H1 (cell line): ENCODE results near the gene TMEM178B. TPM values are rescaled to one million over a fixed set of nuclear protein-coding genes. Genes with fewer than 3 reads are reported as not detected.

Source experiments
- CTCF ChIA-PET: fragments of 300-600 bp; sonication (Branson Sonifier 250); formaldehyde crosslinking; loops from one replicate; lab custom pipeline; 2021; ENCODE audit not compliant: partially characterized antibody; lab: Charles Lee
- POLR2A ChIA-PET: fragments of 300-600 bp; sonication (Branson Sonifier 250); formaldehyde crosslinking; loops from one replicate; lab custom pipeline; 2021; ENCODE audit warnings: inconsistent platforms; ENCODE audit not compliant: partially characterized antibody; lab: Charles Lee
- DNase-seq, 2 experiments: peaks; one replicate each; pipeline versions ENCODE4 v3.0.0 to v3.0.0-alpha.2; 2010 to 2022; ENCODE audit warnings: low spot score in 2 of 2, low read depth in 1 of 2, mixed read lengths in 1 of 2
- FAIRE-seq: peaks from 2 replicates; lab custom pipeline; 2011; peaks lifted over from hg19 to GRCh38; lab: Jason Lieb, UNC
- H2AFZ ChIP-seq: 2 replicates; pipeline ENCODE4 v1.8.1; 2012; ENCODE audit warnings: low read length, inconsistent platforms
- H2AK5ac ChIP-seq: 2 replicates; pipeline ENCODE4 v1.6.1; 2013; ENCODE audit warnings: low read depth, low read length
- H2BK120ac ChIP-seq: replicated peaks from 2 replicates; pipeline ENCODE3; 2013; ENCODE audit warnings: low read depth, low read length, inconsistent platforms
- H2BK12ac ChIP-seq: 2 replicates; pipeline ENCODE4 v1.6.1; 2013; ENCODE audit warnings: low read depth, low read length
- H2BK15ac ChIP-seq: 2 replicates; pipeline ENCODE4 v1.6.1; 2013; ENCODE audit warnings: low read length
- H2BK20ac ChIP-seq: 2 replicates; pipeline ENCODE4 v1.6.1; 2013; ENCODE audit warnings: low read length
- H2BK5ac ChIP-seq: 2 replicates; pipeline ENCODE4 v1.6.1; 2013; ENCODE audit warnings: low read depth, low read length
- H3K14ac ChIP-seq: 2 replicates; pipeline ENCODE4 v1.6.1; 2013; ENCODE audit warnings: inconsistent platforms; ENCODE audit not compliant: insufficient read length
- H3K18ac ChIP-seq: 2 replicates; pipeline ENCODE4 v1.6.1; 2013; ENCODE audit warnings: low read length; ENCODE audit errors: extremely low read depth
- H3K23ac ChIP-seq: 2 replicates; pipeline ENCODE4 v1.6.1; 2013; ENCODE audit warnings: inconsistent platforms; ENCODE audit not compliant: insufficient read length
- H3K23me2 ChIP-seq: 2 replicates; pipeline ENCODE4 v1.6.1; 2013; ENCODE audit warnings: low read depth, low read length
- H3K27ac ChIP-seq: 2 replicates; pipeline ENCODE4 v1.6.1; 2011; ENCODE audit warnings: low read depth, low read length, inconsistent platforms
- H3K27me3 ChIP-seq, 4 experiments: replicated peaks in 1 of 4; 1 replicate in 1 of 4; 2 replicates in 3 of 4; pipeline versions ENCODE4 v1.6.1 to v1.8.1; 2011 to 2013; ENCODE audit warnings: low read length in 3 of 4, mild to moderate bottlenecking in 3 of 4, inconsistent platforms in 2 of 4, mixed read lengths in 2 of 4, moderate library complexity in 1 of 4; ENCODE audit not compliant: control insufficient read depth in 3 of 4, insufficient read depth in 3 of 4; ENCODE audit errors: extremely low read depth in 1 of 4
- H3K36me3 ChIP-seq, 4 experiments: 2 replicates each; pipeline versions ENCODE4 v1.6.1 to v1.8.1; 2011 to 2013; ENCODE audit warnings: mild to moderate bottlenecking in 4 of 4, low read length in 3 of 4, moderate library complexity in 2 of 4, control low read depth in 1 of 4, inconsistent platforms in 1 of 4; ENCODE audit not compliant: insufficient read depth in 4 of 4, control insufficient read depth in 2 of 4
- H3K4ac ChIP-seq: replicated peaks from 2 replicates; pipeline ENCODE3; 2013; ENCODE audit warnings: low read length, low read depth, mixed read lengths, inconsistent platforms; ENCODE audit not compliant: insufficient read length
- H3K4me1 ChIP-seq, 4 experiments: replicated peaks in 1 of 4; 1 replicate in 1 of 4; 2 replicates in 3 of 4; pipeline versions ENCODE4 v1.6.1 to v1.8.1; 2011 to 2013; ENCODE audit warnings: low read length in 3 of 4, inconsistent platforms in 2 of 4, mixed read lengths in 1 of 4; ENCODE audit not compliant: insufficient read depth in 4 of 4, control insufficient read depth in 3 of 4
- H3K4me2 ChIP-seq, 2 experiments: 2 replicates each; pipeline versions ENCODE4 v1.6.1 to v1.8.1; 2011 to 2013; ENCODE audit warnings: low read depth in 2 of 2, low read length in 2 of 2, control low read depth in 1 of 2, inconsistent platforms in 1 of 2, mild to moderate bottlenecking in 1 of 2; ENCODE audit not compliant: insufficient read depth in 1 of 2
- H3K4me3 ChIP-seq, 4 experiments: fragments of 200-600, 300-600 bp in 1 of 4; sonication (generic), shearing (Covaris generic), sonication (Bioruptor Twin) in 1 of 4; 2 replicates each; pipeline versions ENCODE4 v1.5.1 to v1.8.1; 2011 to 2016; ENCODE audit warnings: low read length in 4 of 4, low read depth in 3 of 4, control low read depth in 2 of 4, inconsistent platforms in 2 of 4, mild to moderate bottlenecking in 2 of 4, mixed read lengths in 1 of 4, moderate library complexity in 1 of 4; ENCODE audit not compliant: insufficient read depth in 2 of 4; ENCODE audit errors: extremely low read depth in 1 of 4
- H3K56ac ChIP-seq: replicated peaks from 2 replicates; pipeline ENCODE3; 2013; ENCODE audit warnings: low read depth, mild to moderate bottlenecking, mixed read lengths, low read length, inconsistent platforms; ENCODE audit not compliant: insufficient read length
- H3K79me1 ChIP-seq: 2 replicates; pipeline ENCODE4 v1.6.1; 2013; ENCODE audit warnings: low read depth, low read length, control low read depth
- H3K79me2 ChIP-seq, 2 experiments: 2 replicates each; pipeline versions ENCODE4 v1.6.1 to v1.8.1; 2012 to 2013; ENCODE audit warnings: low read length in 2 of 2, mild to moderate bottlenecking in 2 of 2, inconsistent platforms in 1 of 2; ENCODE audit not compliant: insufficient read depth in 2 of 2, control insufficient read depth in 1 of 2
- H3K9ac ChIP-seq, 4 experiments: replicated peaks in 1 of 4; 1 replicate in 1 of 4; 2 replicates in 3 of 4; pipeline versions ENCODE4 v1.6.1 to v1.8.1; 2011 to 2013; ENCODE audit warnings: low read depth in 3 of 4, low read length in 3 of 4, control low read depth in 2 of 4, mild to moderate bottlenecking in 2 of 4, moderate library complexity in 2 of 4, inconsistent platforms in 1 of 4; ENCODE audit errors: extremely low read depth in 1 of 4
- H3K9me3 ChIP-seq, 2 experiments: 2 replicates each; pipeline versions ENCODE4 v1.6.1 to v1.8.1; 2012 to 2013; ENCODE audit warnings: mild to moderate bottlenecking in 2 of 2, moderate library complexity in 2 of 2, control low read depth in 1 of 2, inconsistent platforms in 1 of 2, low read depth in 1 of 2, low read length in 1 of 2, mixed read lengths in 1 of 2; ENCODE audit not compliant: insufficient read depth in 2 of 2
- H4K20me1 ChIP-seq, 2 experiments: replicated peaks in 1 of 2; 2 replicates each; pipeline versions ENCODE3 to v1.8.1; 2011 to 2013; ENCODE audit warnings: inconsistent platforms in 2 of 2, low read length in 2 of 2, mild to moderate bottlenecking in 1 of 2; ENCODE audit not compliant: insufficient read depth in 2 of 2, control insufficient read depth in 1 of 2
- H4K5ac ChIP-seq: 2 replicates; pipeline ENCODE4 v1.6.1; 2013; ENCODE audit warnings: low read length, low read depth, mixed read lengths, inconsistent platforms; ENCODE audit not compliant: insufficient read length
- H4K8ac ChIP-seq: 2 replicates; pipeline ENCODE4 v1.8.0; 2013; ENCODE audit warnings: mild to moderate bottlenecking, moderate library complexity, low read length, inconsistent platforms; ENCODE audit not compliant: insufficient read depth; ENCODE audit errors: extremely low read depth
- H4K91ac ChIP-seq: replicated peaks from 2 replicates; pipeline ENCODE3; 2013; ENCODE audit warnings: low read length, mixed read lengths, inconsistent platforms; ENCODE audit not compliant: insufficient read length
- KDM1A ChIP-seq: fragments of 200-600, 300-600 bp; sonication (generic); IDR thresholded peaks from 2 replicates; pipeline ENCODE4 v1.7.1; 2016; ENCODE audit warnings: mild to moderate bottlenecking, low read length, borderline replicate concordance
- ZNF274 ChIP-seq: IDR thresholded peaks from 2 replicates; pipeline ENCODE4 v1.7.0; 2012; ENCODE audit warnings: low read length, borderline replicate concordance; ENCODE audit errors: extremely low read depth
- WGBS, 2 experiments: shearing (Covaris generic) in 1 of 2; methylation state at CpG; one replicate each; pipeline versions ENCODE4 v1.1.6 to v1.1.7; 2013 to 2015; ENCODE audit warnings: low lambda C conversion rate in 2 of 2, mixed read lengths in 2 of 2, inconsistent platforms in 1 of 2, low coverage in 1 of 2, missing lambda C conversion rate in 1 of 2; ENCODE audit not compliant: insufficient replicate concordance in 2 of 2, insufficient coverage in 1 of 2, insufficient read length in 1 of 2; ENCODE audit errors: extremely low coverage in 1 of 2, missing lambda C conversion rate in 1 of 2; 5-methylcytosine and 5-hydroxymethylcytosine counted together
- polyA plus RNA-seq, 7 experiments: library from polyadenylated mRNA; depleted of rRNA in 3 of 7; stranded (reverse) in 5 of 7; unstranded in 2 of 7; fragments of >200 nt in 5 of 7; fragments of 200-250 nt in 2 of 7; gene quantifications; 1 replicate in 5 of 7; 2 replicates in 1 of 7; 4 replicates in 1 of 7; pipeline versions ENCODE4 v1.2.1 to v1.2.3, GENCODE V29; 2011 to 2013; ENCODE audit warnings: missing spikeins in 2 of 7, mixed read lengths in 2 of 7
- total RNA-seq: library from RNA; stranded (reverse); fragmentation: NEBNext Ultra II Directional; extraction: Animal tissue kit (Norgen Biotek cat#: 25700); gene quantifications from 2 replicates; pipeline ENCODE4 v1.2.1, GENCODE V29; 2021

The TMEM178B gene
- total and polyA plus RNA-seq, 2 of the 8 experiments (the other 6 are each of a cell fraction or from before 2014, with no cell fraction given), result 5.3 to 18.1 TPM

DNA sequence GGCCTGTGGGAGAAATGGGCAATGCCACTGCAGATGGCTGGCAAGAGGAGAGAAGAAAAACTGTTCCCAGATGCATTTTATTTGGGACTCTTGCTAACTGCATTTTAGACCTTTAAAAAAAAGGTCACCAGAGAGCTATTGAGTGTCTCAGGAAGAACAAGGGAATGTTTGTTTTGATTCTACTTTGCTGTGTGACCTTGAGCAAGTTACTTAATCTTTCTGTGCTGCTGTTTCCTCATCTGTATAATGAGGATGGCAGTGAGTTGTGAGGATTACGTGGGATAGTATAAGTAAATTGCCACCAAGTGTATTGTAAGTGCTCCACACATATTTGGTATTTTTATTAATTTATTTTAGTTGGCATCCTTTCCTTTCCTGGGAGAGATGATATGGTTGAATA, 335.4 kb downstream of the TMEM178B start:
- Histone ChIP-seq H3K4me1 (peaks cover 6 to 26% (median 20%) of the 10 kb centered on the region in 4 experiments; a peak in 6 of 7 replicates), H3K23me2 (no peaks in the 10 kb centered on the region), H3K23ac (no peak overlapping the region), H3K18ac (no peak overlapping the region), H4K20me1 (no peaks in the 10 kb centered on the region), H4K8ac (no peak overlapping the region), H3K27me3 (no peaks in the 10 kb centered on the region; a peak in 1 of 7 replicates), H4K5ac (peak overlapping the region; percentile 26), H2BK15ac (no peak overlapping the region), H3K79me2 (0 out of 4 replicates have a peak, but pooled peaks cover 0 to 3% of the 10 kb centered on the region in 2 experiments), H3K36me3 (no peaks in the 10 kb centered on the region), H2BK5ac (0 out of 2 replicates have a peak overlapping the region, but pooled peaks have one; percentile 26), H2BK20ac (no peak overlapping the region), H2BK12ac (peak overlapping the region; percentile 23; the same call in 1 of the 2 replicates), H2AFZ (no peak overlapping the region), H3K4ac (no peak overlapping the region), H3K4me3 (no peak overlapping the region), H3K4me2 (peak overlapping the region; percentile 54 to 57; a peak in 3 of 4 replicates), H3K56ac (no peak overlapping the region), H4K91ac (no peak overlapping the region), H3K9ac (no peak overlapping the region), H2BK120ac (no peak overlapping the region), H3K9me3 (no peaks in the 10 kb centered on the region), H3K27ac (no peak overlapping the region), H3K79me1 (no peaks in the 10 kb centered on the region), H3K14ac (no peak overlapping the region), H2AK5ac (no peak overlapping the region)
- no peak for TF ChIP-seq ZNF274
- peak; percentile 88; the same call in 1 of the 2 replicates for TF ChIP-seq KDM1A
- FAIRE-seq (no peak), DNase-seq (no peak)
- ChIA-PET CTCF (interaction anchor here (0.8 to 2.2 kb wide), 7 partner anchors 10 to 147 kb away, joined by 3 to 7 read pairs (median 5); no protein-coding TSS in a partner anchor), POLR2A (interaction anchor here (1.4 kb wide), 1 partner anchor 11 kb away, joined by 3 read pairs; no protein-coding TSS in a partner anchor)
- WGBS, 2 experiments, result 63% methylated on average over 1 of the region's 1 CpG; no CpG with 5 or more reads in 1 of the 2 experiments
